ENCODE results near the gene GBE1. TPM values are rescaled to one million over a fixed set of nuclear protein-coding genes. Genes with fewer than 3 reads are reported as not detected.

The GBE1 gene
- total RNA-seq, 1 donor from 2014 or later, result 27.3 TPM

- ATAC-seq (no peak), DNase-seq (ENCODE audit: low spot score) (no peak)
Observed at GRCh38 chr3:81483046-81483445, 278.4 kb downstream of the GBE1 start.

- no peak for DNase-seq (ENCODE audit: low spot score)
- ATAC-seq, result no peak
Observed at GRCh38 chr3:81477740-81478139, 283.7 kb downstream of the GBE1 start.

- DNase-seq (ENCODE audit: low spot score), result no peak
- ATAC-seq, result no peak
Observed at GRCh38 chr3:81476692-81477091, 284.8 kb downstream of the GBE1 start.

- DNase-seq (ENCODE audit: low spot score), result no peak
- ATAC-seq, result no peak
Observed at GRCh38 chr3:81472600-81473362, 288.7 kb downstream of the GBE1 start.

GRCh38 chr3:81470524-81471278 lies 290.7 kb downstream of the GBE1 start:
- DNase-seq (ENCODE audit: low spot score), result no peak
- ATAC-seq, result no peak

- DNase-seq (ENCODE audit: low spot score), result no peak
- ATAC-seq, result no peak
Observed at GRCh38 chr3:81468391-81468790, 293.1 kb downstream of the GBE1 start.

- DNase-seq (ENCODE audit: low spot score), result no peak
- no peak for ATAC-seq
Observed at GRCh38 chr3:81466201-81466560, 295.3 kb downstream of the GBE1 start.

GRCh38 chr3:81465510-81466200 lies 295.8 kb downstream of the GBE1 start:
- ATAC-seq (no peak), DNase-seq (ENCODE audit: low spot score) (no peak)

- no peak for DNase-seq (ENCODE audit: low spot score)
- no peak for ATAC-seq
Observed at GRCh38 chr3:81463781-81464180, 297.7 kb downstream of the GBE1 start.

- no peak for DNase-seq (ENCODE audit: low spot score)
- ATAC-seq, result no peak
Observed at GRCh38 chr3:81462921-81463320, 298.5 kb downstream of the GBE1 start.

GRCh38 chr3:81459733-81460132 lies 301.7 kb downstream of the GBE1 start:
- ATAC-seq, result no peak
- DNase-seq (ENCODE audit: low spot score), result no peak

GRCh38 chr3:81452418-81452817 lies 309.0 kb downstream of the GBE1 start:
- ATAC-seq (no peak), DNase-seq (ENCODE audit: low spot score) (no peak)

GRCh38 chr3:81451611-81452010 lies 309.8 kb downstream of the GBE1 start:
- DNase-seq (ENCODE audit: low spot score), result no peak
- ATAC-seq, result no peak

- no peak for DNase-seq (ENCODE audit: low spot score)
- ATAC-seq, result no peak
Observed at GRCh38 chr3:81451140-81451539, 310.3 kb downstream of the GBE1 start.

- DNase-seq (ENCODE audit: low spot score) (no peak), ATAC-seq (no peak)
Observed at GRCh38 chr3:81446806-81447205, 314.6 kb downstream of the GBE1 start.

- ATAC-seq (no peak), DNase-seq (ENCODE audit: low spot score) (no peak)
Observed at GRCh38 chr3:81445712-81446111, 315.7 kb downstream of the GBE1 start.

- DNase-seq (ENCODE audit: low spot score) (no peak), ATAC-seq (no peak)
Observed at GRCh38 chr3:81444817-81445460, 316.5 kb downstream of the GBE1 start.

GRCh38 chr3:81443958-81444357 lies 317.5 kb downstream of the GBE1 start:
- DNase-seq (ENCODE audit: low spot score) (no peak), ATAC-seq (no peak)

GRCh38 chr3:81443457-81443782 lies 318.0 kb downstream of the GBE1 start:
- ATAC-seq (no peak), DNase-seq (ENCODE audit: low spot score) (no peak)

GRCh38 chr3:81442758-81443456 lies 318.5 kb downstream of the GBE1 start:
- ATAC-seq, result no peak
- DNase-seq (ENCODE audit: low spot score), result no peak

- ATAC-seq (no peak), DNase-seq (ENCODE audit: low spot score) (no peak)
Observed at GRCh38 chr3:81440661-81441060, 320.8 kb downstream of the GBE1 start.

All from left lobe of liver (tissue), 2 donors.